Measurements from ENCODE around the gene BRD1.
"Not testable (repeated sequence)": the region's sequence is repeated elsewhere in the genome, so short reads cannot be mapped to it uniquely, and the experiment has no call there.

BRD1 gene

DNA sequence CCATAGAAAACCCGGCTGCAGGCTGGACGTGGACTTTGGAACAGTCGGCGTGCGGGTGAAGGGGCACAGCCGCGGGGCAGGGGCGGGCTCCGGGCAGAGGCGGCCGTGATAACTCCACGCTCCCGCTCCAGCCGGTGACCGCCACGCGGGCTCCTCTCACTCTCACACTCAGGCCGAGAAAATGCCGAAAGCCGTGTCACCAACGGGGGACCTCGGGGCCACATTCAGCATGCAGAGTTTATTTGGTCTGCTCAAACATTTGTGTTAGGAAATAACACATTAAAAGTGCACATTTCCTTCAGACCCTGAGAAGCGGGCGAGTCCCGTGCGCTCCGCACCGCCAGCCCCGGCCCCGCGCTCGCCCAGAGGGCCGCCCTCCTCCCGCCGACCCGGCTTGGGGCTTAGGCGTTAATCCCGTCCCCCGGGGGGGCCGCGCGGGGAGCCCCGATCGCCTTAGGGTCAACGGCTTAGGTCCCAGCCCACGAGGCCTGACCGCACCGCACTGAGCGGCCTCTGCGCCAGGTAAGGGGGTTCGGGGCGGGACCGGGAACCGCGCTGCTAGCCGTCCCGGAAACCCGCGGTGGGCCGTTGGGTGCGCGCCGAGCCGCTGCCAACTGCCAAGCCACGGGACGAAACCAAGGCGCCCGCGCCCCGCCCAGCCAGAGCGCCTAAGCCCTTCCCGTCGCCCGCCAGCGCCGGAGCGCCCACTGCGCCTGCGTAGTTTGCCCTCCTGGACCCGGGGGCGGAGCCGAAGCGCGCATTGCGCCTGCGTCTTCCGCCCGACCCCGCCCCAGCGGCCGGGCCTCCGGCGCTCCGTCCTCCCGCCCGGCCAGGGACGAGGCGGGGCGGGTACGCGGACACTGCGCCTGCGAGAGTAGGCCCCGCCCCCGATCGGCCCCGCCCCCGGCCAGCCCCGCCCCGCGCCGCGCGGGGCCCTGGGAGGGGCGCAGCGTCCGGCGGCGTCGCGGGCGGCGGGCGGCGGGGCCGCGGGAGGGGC, 25.5 kb upstream of the BRD1 start, which contains the start of gene ZBED4:
TSS of gene ZBED4 (plus strand) at position 947 of the 997 bp plus-strand sequence. CDS start 29,819 bp downstream, outside the sequence.
- peak; percentile 99 for DNase-seq

DNA sequence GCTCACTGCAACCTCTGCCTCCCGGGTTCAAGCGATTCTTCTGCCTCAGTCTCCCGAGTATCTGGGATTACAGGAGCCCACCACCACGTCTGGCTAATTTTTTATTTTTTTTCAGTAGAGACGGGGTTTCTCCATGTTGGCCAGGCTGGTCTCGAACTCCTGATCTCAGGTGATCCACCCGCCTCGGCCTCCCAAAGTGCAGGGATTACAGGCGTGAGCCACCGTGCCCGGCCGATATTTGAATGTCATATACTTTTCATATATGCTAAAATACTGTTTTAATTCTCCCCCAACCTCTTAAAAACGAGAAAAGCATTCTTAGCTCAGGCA, 24.9 kb upstream of the BRD1 start:
- DNase-seq = not testable (repeated sequence)

DNA sequence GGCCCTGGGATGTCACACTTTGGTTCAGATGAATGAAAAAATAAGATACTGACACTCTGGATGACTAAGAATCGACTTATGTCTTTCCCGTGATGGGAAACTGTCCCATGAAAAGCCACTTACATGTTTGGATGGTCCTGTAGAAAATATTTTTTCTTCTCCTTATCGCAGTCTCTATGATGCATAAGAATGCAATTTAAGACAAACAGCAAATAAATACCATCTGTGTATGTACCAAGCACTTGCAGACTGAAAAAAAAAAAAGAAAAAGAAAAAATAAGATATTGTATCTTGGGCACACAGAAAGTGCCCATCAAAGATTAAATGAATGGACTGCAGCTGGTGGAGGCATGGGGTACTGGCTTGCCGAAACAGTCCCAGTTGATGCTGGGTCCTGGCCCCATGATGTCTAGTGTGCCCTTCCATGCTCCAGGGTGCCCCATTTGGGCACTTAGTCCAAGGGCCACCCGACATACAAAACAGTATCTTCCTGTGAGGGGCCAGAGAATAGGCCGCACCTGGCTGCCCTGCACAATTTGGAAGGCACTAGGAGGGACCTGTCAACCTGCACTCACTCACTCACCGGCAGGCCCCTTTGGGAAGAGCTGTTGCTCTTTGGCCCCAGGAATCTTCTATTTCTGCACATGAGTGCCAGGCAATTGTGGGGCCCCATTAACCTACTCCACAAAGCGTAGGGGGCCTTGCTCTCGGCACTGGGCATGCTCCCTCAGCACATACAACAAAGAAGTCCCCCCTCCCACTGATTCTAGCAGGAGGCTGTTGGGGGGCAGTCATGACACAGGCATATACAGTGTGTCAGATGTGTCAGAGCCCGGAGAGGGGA, 23.5 kb upstream of the BRD1 start:
- DNase-seq = no peak

DNA sequence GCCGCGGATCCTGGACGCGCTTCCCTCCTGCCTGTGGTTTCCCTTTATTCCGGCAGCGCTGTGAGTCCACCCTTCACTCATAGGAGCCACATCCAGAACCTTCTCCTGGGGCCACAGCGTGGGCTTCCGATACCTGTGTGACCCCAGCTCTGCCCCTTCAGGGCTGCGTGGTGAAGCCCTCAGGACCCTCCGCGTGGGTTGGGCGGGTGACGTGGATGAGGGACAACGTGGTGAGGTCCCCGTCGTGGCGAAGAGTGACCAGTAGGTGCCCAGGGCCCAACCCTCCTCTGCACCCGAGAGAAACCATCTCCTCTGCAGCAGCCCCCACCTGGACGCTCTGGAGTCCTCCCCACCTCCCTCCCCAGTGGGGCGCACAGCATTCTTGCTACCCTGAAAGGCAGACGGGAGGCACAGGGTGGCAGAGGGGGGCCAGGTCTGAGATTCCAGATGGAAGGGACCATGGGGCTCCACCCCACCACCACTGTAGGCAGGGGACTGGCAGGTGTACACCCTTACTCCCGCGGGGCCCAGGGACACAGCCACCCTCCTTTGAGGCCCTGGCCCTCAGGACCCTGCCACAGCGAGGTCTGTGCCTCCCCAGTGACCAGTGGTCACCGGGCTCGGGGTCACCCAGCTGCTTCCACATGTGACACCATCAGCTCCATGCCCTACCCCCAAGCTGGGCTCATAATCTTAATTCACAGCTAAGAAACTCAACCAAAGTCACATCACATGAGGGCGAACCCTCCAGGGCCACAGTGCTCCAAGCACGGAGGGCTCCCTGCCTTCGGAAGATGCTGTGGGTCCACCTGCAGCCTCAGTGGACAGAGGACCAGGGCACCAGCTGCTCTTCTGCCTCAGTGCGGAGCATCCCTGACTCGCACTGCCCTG, 22.6 kb upstream of the BRD1 start:
- DNase-seq = no peak

DNA sequence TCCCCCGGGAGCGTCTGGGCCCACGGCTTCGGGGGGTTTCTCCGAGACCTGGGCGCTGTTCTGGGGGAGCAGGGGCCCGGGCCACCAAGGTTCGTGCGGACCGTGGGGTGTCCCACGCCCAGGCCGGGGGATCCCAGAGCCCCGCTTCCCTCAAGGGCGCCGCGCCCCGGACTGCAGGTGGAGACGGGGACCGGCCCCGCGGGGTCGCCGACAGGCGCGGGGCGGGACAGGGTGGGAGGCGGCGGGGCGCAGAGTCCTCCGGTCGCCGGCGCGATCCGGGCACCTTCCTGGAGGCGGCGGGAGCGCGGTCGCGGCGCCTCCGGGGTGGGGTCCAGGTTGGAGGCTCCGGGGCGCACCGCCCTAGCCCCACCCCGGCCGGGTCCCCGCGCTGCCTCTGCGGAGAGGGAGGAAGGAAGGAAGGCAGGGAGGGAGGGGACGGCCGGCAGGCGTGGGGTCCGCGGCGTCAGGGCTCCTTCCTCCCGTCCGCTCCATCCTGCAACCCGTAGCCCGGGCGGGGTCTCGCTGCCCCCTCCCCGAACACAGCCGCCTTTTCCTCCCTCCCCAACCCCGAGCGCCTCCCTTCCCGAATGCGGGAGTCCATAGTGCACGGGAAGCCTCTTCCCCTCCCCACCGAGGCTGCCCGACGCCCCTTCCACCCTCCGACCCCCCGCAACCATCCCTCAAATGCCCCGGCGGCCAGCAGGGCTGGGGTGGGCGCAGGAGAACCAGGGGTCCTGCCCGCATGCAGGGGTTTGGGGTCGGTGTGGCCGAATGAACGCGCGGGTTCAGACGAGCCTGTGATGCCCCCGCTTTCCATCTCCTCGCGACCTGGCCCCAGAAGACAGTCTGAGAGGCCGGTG, 21.7 kb upstream of the BRD1 start:
- DNase-seq = no peak

DNA sequence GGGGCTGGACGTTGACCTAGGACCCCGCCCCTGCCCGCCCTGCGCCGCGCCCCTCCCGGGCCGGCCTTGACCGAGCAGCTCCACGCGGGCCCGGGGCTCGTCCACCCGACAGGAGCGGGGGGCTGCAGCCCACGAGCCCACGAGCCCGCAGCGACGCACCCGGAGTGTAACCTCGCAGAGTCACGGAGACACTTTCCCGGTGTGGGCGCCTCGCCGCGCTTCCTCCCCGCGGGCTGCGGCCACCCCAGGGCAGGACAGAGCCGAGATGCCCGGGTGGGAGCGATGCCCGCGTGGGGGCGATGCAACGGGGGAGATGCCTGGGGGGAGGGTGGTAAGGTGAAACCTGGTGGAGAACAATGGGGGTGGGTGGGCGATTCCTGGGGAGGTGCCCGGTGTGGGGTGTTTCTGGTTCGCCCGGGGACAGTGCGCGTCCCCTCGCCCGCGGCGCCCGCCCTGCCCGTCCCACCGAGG, 21.1 kb upstream of the BRD1 start:
- DNase-seq = peak in 1 of 2 donors; percentile 22

DNA sequence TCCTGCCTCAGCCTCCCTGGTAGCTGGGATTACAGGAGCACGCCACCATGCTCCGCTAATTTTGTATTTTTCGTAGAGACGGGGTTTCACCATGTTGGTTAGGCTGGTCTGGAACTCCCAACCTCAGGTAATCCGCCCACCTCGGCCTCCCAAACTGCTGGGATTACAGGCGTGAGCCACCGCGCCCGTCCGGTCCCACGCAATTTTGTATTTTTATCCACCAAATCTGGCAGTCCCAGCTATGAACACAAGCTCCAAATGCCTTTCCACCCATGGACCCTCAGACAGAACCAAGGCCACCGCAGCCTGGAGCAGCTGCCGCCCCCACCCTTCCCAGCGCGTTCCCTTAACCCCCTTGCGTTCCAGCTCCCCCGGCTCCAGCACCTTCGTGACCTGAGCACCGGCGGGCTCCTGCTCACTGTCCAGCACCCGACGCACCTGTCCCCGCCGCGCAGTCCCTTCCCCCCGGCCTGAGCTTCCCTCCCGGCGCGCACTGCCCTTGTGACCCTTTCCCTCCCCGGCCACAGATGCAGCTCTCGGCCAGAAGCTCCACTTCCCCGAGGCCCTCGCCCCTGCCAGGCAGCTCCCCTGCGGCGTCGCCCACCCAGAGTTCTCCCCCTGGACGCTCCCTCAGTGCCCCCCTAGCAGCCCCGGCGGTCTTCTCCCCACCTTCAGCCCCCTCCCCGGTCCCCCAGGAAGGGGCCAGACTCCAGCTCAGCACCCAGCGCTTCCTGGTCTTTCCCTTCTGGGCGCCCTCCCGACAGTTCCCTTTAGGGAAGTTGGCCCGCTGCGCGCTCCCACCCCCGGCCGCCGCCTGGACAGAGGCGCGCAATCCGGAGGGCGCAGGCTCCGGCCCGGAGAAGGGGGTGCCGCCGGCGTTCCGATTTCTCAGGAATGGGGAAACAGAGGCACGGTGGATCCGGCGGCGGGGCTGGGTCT, 20.3 kb upstream of the BRD1 start:
- peak; percentile 69 to 79 for DNase-seq

DNA sequence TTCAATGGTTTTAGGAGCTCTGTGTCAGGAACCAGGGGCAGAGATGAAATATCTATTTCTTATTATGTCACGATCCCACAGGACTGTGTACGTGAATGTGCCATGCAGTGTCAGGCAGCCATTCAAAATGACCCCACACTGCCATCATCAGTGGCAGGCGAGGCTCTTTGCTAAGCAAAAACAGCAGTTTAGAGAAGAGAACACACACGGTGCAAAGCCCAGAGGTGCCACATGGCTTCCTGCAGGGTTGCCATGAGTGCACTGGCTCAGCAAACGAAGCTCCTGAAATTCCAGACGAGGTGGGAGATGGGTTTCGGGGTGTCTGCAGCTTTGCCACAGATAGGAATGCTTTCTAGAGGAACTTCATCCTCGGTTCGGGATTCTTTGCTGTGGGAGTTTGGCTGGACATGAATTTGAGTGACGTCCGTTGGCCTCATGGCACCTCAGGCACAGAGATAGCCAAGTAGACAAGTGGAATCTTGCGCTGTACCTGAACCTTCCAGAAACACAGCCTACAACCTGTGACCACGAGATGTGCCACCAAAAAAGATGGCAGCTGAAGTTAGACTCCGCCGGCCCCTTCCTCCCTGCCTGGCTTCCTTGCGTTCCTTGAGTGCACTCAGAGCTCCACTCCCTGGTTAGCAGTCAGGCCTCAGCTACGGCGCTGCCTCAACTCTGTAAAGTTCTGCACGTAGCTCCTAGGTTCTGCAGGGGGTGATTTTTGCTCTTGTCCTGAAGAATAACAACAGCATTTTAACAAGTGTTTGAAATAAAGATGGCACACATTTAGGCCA, 18.2 kb upstream of the BRD1 start:
- no peak for DNase-seq

DNA sequence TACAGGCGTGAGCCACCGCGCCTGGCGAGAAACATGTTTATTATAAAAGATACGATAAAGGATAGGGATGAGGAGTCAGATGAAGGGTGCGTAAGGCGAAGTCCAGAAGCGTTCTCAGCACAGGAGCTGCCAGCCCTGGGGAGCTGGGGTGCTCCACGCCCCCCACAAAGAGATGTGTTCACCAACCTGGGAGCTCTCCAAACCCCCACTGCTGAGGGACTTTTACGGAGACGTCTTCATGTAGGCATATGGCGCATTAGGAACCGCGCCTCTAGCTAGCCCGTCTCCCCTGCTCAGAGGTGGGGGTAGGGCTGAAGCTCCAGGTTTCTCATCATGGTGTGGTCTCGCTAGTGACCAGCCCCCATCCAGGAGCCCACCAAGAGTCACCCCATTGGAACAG, 17.6 kb upstream of the BRD1 start:
- no peak for DNase-seq

DNA sequence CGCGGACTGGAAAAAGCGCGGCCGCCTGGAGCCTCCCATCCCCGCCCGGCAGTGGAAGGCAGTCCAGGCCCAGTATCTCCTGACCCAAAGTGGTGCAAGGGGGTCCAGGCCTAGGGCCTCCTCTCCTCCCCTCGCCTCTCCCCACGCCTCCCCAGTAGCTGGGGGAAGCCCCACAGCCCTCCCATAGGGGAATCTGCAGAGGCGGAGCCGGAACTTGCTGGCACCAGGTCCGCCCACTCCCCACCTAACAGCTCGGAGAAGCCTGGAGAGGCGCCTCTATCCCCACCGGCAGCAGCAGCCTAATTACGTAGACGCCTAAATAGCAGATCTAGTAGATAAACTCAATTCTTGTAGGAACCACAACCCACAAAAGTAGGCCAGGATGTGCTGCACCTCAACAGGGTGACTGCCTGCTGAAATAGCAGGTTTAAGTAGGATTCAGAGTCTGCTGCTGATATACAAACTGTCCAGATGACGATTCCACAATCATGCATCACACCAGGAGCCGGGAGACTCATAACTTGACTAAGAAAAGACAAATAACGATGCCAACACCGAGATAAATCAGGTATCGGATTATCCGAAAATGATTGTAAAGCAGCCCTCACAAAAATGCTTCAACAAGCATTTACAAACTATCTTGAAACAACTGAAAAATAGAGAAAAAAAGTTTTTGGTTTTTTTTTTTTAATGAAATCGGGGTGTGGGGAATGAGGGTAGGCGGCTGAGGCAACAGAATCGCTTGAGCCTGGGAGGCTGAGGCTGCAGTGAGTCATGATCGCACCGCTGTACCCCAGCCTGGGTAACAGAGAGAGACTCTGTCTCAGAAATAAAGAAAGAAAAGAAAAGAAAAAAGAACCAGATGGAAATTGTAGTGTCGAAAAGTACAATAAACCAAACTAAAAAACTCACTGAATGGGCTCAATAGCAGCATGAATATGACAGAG, 11.4 kb upstream of the BRD1 start:
- DNase-seq = peak in 1 of 2 donors; percentile 64

DNA sequence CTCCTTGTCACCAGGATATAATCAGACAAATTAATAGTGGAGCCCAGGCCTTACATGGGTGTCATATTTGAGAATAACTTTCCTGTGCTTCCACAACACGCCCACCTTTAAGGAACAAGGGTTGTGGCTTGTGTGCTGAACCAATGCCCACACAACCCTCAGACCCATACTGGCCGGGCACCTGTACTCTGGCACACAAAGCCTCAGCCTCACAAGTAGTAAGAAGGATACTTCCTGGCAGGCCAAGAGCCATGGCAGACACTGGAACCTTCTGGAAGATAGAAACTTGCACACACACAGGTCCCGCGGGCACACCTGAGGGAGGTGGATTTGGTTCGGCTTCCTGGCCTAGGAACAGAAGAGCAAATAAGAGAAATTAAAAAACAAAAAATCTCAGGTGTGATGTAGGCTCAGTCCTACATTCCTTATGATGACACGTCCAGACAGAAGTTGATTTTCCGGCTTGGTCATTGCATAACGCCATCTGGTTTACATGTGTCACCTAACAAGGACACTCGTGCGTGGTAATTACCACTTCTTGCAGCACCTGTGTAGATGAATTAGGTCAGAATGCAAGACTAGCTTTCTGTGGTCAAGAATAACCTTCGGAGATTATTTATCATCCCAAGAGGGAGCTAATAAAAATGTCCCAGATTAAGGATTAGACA, 5.8 kb upstream of the BRD1 start:
- no peak for DNase-seq

DNA sequence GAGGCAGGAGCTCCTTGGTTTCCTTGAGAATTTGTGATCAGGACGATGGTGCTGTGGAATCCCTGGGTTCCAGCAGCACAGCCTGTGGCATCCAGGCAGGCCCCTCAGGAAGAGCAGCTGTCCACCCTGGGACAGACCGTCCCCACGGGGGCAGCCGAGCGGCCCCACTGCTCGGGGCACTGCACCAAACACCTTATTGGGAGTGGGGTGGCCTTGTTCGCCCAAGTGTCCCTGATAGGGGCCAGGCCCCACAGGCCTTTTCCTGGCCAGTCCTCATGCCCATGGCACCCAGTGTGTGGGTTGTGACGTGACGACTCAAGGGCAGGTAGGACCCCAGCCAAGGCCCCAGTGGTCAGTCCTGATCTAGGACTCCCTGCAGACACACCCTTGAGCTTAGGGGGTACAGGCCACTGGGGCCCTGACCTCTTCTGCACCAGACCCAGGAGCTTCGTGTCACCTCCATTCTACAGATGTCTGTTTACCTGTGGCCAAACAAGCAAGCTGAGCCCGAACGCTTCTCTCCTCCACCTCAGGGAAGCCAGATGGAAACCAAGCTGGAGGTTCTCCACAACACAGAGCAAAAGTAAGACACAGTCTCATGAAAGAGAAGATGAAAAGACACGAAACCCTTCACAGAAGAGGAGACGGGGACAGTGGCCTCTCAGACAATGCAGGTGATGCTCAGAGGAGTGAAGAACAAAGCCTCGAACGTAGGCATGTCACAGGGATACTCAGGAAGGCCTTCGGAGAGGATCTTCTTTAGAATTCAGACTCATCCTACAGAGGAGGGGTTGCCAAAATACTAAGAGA, 1.6 kb upstream of the BRD1 start:
- DNase-seq = no peak

DNA sequence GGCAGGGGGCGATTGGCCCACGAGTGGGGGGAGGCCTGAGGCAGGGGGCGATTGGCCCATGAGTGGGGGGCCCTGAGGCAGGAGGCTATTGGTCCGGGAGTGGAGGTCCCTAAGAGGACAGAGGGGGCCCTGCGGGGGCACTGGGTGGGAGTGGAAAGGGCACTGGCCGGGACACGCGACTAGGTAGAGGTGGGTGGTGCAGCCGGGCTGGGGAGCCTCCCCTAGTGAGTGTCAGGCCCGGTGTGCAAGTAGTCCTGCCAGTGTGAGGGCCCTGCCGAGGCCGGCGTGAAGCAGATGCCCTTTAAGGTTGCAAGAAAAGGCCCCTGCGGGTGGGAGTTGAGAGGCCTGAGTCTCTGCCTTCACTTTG, 909 bp upstream of the BRD1 start:
- no peak for DNase-seq

DNA sequence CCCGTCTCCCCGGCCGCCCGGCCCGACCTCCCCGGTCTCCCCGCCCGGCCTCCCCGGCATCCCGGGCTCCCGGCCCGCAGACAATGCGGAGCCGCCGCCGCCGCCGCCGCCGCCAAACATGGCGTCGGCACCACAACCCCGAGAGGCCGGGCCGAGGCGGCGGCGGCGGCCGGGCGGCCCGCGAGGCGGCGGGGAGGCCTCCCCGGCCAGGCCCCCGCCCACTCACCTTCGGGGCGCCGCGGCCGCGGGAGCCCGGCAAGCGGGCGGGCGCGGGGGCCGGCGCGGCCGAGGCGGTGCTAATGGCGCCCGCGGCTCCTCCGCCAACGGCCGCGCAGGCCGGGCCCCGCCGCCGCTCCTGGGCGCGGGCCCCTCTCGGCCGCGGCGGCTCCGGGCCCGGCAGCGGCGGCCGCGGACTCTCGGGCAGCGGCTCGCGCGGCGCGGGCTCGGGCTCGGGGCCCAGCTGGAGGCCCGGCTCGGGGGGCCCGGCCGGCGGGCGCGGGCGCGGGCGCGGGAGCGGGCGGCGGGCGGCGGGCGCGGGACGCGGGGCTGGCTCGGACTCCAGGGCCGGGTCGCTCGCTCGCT, 311 bp downstream of the BRD1 start:
- peak; percentile 6 to 41 for DNase-seq

DNA sequence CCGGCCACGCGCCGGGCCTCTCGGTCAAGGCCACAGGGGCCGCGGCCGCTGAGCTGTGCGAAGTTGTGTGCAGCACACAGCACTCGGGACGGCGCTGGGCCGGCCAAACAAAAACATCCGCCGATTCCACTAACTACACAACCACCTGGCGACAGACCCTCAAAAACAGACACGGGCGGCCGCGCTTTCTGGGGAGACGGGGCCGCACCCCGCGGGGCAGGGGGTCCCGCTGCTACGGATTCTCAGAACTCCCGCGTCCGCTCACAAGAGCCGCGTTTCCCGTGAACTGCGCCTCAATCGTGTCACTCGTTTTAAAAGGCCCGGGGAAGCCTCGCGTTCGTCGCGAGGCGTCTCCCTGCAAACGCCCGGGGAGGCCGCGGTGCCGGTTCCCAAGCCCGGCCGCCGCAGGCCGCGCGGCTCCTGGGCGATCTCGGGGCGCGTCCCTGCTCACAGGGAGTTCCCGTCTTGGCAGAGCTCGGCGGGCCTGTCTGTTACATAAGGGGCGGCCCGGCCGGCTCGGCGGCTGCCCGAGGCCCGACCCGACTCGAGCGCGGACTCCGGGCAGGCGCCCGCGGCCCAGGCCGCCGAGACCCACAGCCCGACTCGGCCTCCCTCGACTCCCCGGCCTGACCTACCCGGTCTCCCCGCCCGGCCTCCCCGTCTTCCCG, 936 bp downstream of the BRD1 start:
- peak; percentile 28 to 48 for DNase-seq

Data from inflammatory macrophage (primary cell).